ENCODE measurements around the gene ZNF490. TPM values are rescaled to one million over a fixed set of nuclear protein-coding genes. Genes with fewer than 3 reads are reported as not detected.
A peak's percentile ranks its signal among the peaks of the same experiment; 100 is the strongest.

Gene ZNF490
- total and polyA plus RNA-seq, 2 of the 4 experiments (the other 2 are of a cell fraction) = 1.7 to 9.0 TPM

GRCh38 chr19:12611361-12611699, 717 bp upstream of the ZNF490 start:
- H2BK15ac ChIP-seq (ENCODE audit: low read depth, low read length) = no peak overlapping the region
- 0 out of 2 replicates have a peak overlapping the region, but pooled peaks have one; percentile 2 for H2BK120ac ChIP-seq (ENCODE audit: low read depth, low read length)
- H4K20me1 ChIP-seq (ENCODE audit: insufficient read depth, low read length) = peaks cover 31% of the 10 kb centered on the region
- H2BK5ac ChIP-seq (ENCODE audit: low read depth, low read length, poor library complexity, severe bottlenecking) = peak overlapping the region; percentile 82
- WGBS, 2 experiments (ENCODE audit: extremely low coverage in 2 of 2, insufficient read length in 1 of 2) = no CpG with 5 or more reads among the region's 10 CpGs
- POLR2A ChIA-PET (ENCODE audit: unreplicated experiment) = interaction anchor here (0.6 to 1.1 kb wide), 2 partner anchors 84 to 932 kb away, joined by 3 read pairs; no protein-coding TSS in a partner anchor
- no peak overlapping the region; the same call in 1 of the 2 replicates for H3K56ac ChIP-seq (ENCODE audit: extremely low read depth, insufficient read depth, low read length)
- peak overlapping the region; percentile 72; the same call in 1 of the 2 replicates for H3K4ac ChIP-seq (ENCODE audit: low read depth, low read length)
- CTCF ChIA-PET = no interaction called here
- peak overlapping the region; percentile 83 for H3K9ac ChIP-seq (ENCODE audit: low read depth, low read length)
- peak overlapping the region; percentile 81 for H3K27ac ChIP-seq (ENCODE audit: insufficient read depth, low read length)
- in situ Hi-C loops (cut with MboI; ENCODE audit: low sequenced_read_pairs) (no loop called here), intact Hi-C loops (cut with micrococcal nuclease) (no loop called here), dilution Hi-C loops (cut with HindIII; ENCODE audit: low sequenced_read_pairs, unreplicated experiment) (no loop called here)
- no peak overlapping the region for H2BK20ac ChIP-seq (ENCODE audit: low read depth, low read length)
- no TSS peak for BruUV-seq (replicated peaks)
- peaks cover 17 to 54% of the 10 kb centered on the region in 2 experiments for H3K79me1 ChIP-seq (ENCODE audit: low read depth in 1 of 2, low read length in 2 of 2)
- H3K4me3 ChIP-seq (ENCODE audit: insufficient read depth, low read depth, low read length) = peak overlapping the region; percentile 70
- no peaks in the 10 kb centered on the region for H3K27me3 ChIP-seq (ENCODE audit: control insufficient read depth, insufficient read depth, low read length)
- ATAC-seq (ENCODE audit: low read depth) (peak; percentile 70), DNase-seq (peak; percentile 74)
- H3K9me3 ChIP-seq (ENCODE audit: control insufficient read depth, insufficient read depth, low read length) = no peaks in the 10 kb centered on the region
- peak overlapping the region; percentile 7 to 90 for H4K8ac ChIP-seq (ENCODE audit: low read depth in 2 of 2, low read length in 2 of 2)
- H3K18ac ChIP-seq (ENCODE audit: low read depth, low read length) = peak overlapping the region; percentile 38
- H2AK5ac ChIP-seq (ENCODE audit: low read depth, low read length) = peak overlapping the region; percentile 60
- H3K14ac ChIP-seq (replicated peaks; ENCODE audit: low read depth, low read length) = peak overlapping the region; percentile 58
- no peak overlapping the region for H3K23ac ChIP-seq (ENCODE audit: low read depth, low read length)
- H4K5ac ChIP-seq (ENCODE audit: low read depth, low read length) = peak overlapping the region; percentile 89
- peaks cover 3% of the 10 kb centered on the region for H3K4me1 ChIP-seq (ENCODE audit: control insufficient read depth, insufficient read depth, low read length)
- H2AFZ ChIP-seq (replicated peaks; ENCODE audit: low read length, poor library complexity) = peak overlapping the region; percentile 95
- H3K4me2 ChIP-seq (ENCODE audit: low read depth, low read length) = peak overlapping the region; percentile 99
- peak overlapping the region; percentile 53 for H4K91ac ChIP-seq (ENCODE audit: insufficient read depth, low read depth, low read length)
- H3K9me1 ChIP-seq (ENCODE audit: insufficient read depth, low read length) = 0 out of 2 replicates have a peak, but pooled peaks cover 5% of the 10 kb centered on the region
- no peak for TF ChIP-seq USF2 (IDR thresholded peaks at IDR 0.05; ENCODE audit: low read depth, low read length)
- TF ChIP-seq MXI1 (IDR thresholded peaks at IDR 0.05; ENCODE audit: borderline replicate concordance, low read depth, low read length) = peak; percentile 25; the same call in 1 of the 2 replicates
- TF ChIP-seq MAZ (IDR thresholded peaks at IDR 0.05; ENCODE audit: borderline replicate concordance, low read depth, low read length) = peak; percentile 46; the same call in 1 of the 2 replicates
- H3K36me3 ChIP-seq (ENCODE audit: control insufficient read depth, insufficient read depth, low read length) = peaks cover 30% of the 10 kb centered on the region
- peak overlapping the region; percentile 93 for H2AK9ac ChIP-seq (replicated peaks; ENCODE audit: low read depth, low read length, poor library complexity)
